Measurements from ENCODE around the gene OPCML.

Gene OPCML

DNA sequence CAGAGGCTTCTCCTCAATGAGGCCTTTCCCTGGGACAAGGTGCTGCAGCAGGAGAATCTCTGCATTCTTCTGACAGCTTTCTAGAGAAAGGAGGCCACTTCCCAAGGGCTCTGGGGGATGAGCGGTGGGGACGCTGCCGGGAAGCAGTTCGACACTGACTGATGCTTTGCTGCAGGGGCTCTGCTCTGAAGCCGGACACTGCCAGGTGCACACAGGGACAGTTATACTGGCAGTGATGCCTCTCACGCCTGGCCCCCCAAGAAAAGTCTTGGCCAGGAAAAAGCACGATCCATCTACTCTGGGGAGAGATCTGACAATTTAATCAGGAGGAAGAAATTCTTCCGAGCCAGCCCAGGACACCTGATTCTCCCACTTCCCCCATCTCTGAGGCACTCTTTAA is 456.9 kb downstream of the OPCML start:
- no peak for DNase-seq (ENCODE audit: low spot score)
- TF ChIP-seq, protein P1, sequence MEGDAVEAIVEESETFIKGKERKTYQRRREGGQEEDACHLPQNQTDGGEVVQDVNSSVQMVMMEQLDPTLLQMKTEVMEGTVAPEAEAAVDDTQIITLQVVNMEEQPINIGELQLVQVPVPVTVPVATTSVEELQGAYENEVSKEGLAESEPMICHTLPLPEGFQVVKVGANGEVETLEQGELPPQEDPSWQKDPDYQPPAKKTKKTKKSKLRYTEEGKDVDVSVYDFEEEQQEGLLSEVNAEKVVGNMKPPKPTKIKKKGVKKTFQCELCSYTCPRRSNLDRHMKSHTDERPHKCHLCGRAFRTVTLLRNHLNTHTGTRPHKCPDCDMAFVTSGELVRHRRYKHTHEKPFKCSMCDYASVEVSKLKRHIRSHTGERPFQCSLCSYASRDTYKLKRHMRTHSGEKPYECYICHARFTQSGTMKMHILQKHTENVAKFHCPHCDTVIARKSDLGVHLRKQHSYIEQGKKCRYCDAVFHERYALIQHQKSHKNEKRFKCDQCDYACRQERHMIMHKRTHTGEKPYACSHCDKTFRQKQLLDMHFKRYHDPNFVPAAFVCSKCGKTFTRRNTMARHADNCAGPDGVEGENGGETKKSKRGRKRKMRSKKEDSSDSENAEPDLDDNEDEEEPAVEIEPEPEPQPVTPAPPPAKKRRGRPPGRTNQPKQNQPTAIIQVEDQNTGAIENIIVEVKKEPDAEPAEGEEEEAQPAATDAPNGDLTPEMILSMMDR (IDR thresholded peaks at IDR 0.05; ENCODE audit: extremely low read depth, missing control alignments) = no peak

DNA sequence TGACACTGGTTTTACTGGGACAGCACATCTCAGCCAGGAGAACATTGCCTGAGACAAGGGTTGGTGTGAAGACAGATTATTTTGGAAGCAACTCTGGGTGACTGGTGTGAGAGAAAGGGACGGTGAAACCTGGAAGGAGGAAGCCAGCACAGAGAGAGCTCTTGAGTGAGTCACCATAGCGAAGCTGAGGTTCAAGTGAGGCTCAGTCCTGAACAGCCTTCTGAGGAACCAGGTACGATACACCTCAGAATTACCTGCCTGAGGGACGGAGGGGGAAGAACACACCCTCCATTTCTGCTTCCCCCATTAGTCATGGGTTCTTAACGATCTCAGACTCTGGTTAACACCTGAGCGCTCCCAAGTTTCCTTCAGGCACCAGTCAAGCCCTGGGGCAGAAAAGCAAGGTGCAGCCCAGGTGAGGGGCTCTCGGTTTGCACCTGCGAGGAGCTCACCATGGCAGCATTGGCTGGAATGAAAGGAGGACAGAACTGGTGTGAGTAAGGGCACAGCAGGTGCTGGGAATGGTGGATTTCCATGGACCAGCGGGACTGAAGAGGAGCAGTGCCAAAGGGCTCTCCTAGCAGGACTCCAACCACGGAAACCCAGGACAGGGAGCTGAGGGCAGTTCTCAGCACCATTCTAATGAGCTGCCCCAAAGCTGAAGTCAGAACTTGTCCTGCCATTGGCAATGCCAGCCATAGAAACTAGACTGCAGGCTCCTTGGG is 459.3 kb downstream of the OPCML start:
- TF ChIP-seq, protein P1 (IDR thresholded peaks at IDR 0.05; ENCODE audit: extremely low read depth, missing control alignments) = no peak

DNA sequence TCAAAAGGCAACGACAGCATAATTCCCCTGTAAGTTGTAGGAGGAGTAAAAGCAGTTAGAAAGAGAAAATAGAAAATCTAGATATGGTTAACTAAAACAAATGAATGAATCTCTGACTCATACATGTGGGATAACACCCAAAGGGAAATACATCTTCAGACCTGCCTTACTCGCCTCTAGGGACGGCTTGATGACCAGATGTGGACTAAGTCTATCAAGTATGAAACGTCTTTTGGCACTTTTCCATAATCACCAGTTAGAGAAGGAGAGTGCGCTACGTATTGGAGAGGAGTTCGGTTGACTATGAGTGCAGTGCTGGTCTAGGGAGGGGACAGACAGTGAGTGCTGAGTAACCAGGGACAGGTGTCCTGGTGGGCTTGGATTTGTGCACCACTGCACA is 459.9 kb downstream of the OPCML start:
- no peak for DNase-seq (ENCODE audit: low spot score)
- TF ChIP-seq, protein P1 (IDR thresholded peaks at IDR 0.05; ENCODE audit: extremely low read depth, missing control alignments) = no peak

More for the DNA sequence above, 459.3 kb downstream of the OPCML start:
- DNase-seq (ENCODE audit: low spot score) = no peak

DNA sequence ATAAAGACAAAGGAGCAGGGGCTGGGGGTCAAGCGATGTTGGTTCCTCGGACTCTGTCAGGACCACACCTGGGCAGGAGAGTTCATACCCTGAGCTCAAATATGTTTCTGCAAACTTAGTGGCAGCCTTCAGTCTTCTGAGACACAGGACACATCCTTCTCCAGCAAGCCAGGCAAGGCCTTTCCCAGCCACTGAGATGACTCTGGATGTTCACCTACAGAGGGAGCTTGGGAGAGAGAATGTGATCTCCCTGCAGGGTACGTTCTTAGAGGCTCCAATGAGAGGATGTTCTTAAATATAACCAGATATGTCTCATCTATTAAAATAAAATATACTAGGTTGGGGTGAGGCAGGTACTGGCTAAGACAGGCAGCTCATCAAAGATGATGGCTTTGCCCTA is 461.5 kb downstream of the OPCML start:
- no peak for DNase-seq (ENCODE audit: low spot score)
- TF ChIP-seq, protein P1 (IDR thresholded peaks at IDR 0.05; ENCODE audit: extremely low read depth, missing control alignments) = no peak

DNA sequence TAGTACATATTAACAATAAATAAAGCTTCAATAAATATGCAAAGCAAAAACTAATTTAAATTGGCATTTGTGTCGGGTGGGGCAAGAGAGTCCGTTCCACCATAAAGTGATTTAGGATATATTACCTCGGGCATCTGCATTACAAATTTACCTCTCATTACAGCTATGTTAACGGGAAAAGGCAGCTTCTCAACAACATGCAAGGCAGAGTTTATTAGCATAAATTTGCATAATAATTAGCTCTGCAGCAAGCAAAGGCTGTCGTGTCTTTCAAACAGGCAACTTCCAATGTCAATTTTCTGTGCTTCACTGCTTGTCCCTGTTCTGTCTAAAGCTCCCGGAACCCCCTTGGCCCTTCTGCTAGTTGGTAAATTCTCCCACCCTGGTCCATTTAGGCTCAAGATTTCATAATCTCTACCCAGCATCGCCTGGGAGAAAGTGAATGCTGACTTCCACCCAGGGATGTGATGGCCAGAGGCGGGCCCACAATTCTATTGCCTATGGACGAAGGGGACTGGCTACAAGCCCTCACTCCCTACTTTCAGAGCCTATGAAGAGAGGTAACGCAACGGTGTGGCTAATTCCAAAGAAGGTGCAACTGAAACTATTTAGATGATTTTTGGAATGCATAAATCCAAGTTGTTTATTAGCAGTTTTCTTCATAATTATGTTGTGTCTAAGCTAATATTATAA is 462.1 kb downstream of the OPCML start:
- no peak for DNase-seq (ENCODE audit: low spot score)
- TF ChIP-seq, protein P1 (IDR thresholded peaks at IDR 0.05; ENCODE audit: extremely low read depth, missing control alignments) = no peak

DNA sequence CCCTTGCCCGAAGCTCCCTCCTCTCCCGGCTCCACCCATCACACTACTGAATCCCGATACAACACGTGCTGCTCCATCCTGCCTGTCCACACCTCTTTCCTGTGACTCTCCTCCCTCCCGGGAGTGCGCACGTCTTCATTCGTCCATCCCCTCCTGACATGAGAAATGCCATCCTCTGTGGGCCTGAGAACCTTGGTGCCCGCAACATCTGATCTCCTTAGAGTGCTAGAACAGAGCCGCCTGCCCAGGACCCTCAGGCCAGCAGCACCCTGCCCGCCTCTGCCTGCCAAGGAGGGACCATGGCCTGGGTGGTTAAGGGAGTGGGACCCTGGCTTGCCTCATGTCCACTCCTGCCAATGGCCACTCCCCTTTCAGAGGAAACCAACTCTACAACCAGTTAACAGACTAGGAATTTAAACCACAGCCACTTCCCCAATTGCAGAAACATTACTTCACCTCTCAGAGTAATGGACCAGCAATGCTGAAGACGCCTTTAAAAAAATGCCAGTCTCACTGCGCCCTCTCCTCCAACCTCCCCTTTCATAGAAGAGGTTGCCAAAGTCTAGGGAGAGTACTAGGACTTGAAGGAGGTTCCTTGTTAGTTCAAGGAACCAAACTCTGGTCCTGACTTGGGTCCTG is 466.3 kb downstream of the OPCML start:
- DNase-seq (ENCODE audit: low spot score) = no peak
- TF ChIP-seq, protein P1 (IDR thresholded peaks at IDR 0.05; ENCODE audit: extremely low read depth, missing control alignments) = no peak

DNA sequence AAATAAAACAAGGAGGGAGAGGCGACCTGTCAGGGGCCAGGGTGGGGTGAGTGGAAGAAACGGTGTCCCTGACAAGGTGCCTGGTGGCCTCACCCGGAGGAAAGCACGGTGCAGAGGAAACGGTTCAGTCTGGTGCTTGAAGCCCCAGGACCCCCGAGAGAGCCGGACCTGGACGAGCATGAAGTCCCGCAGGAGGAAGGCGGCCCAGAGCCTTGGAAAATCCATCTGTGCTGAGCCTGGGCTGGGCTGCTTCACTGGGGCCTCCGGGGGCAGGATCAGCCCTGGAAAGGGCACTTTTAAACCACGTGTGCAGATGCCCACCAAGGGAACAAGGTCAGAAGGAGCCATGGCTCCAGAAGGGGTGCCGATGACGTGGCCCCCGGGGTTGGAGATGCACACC is 467.3 kb downstream of the OPCML start:
- TF ChIP-seq, protein P1 (IDR thresholded peaks at IDR 0.05; ENCODE audit: extremely low read depth, missing control alignments) = no peak
- no peak for DNase-seq (ENCODE audit: low spot score)
